OCI-LY3 (cell line): ENCODE measurements around the gene RFC1.

ENCODE experiments used
- H2AFZ ChIP-seq: fragments of 200-600, 300-600 bp; shearing (Covaris generic); 2 replicates; pipeline ENCODE4 v1.6.0; 2014; ENCODE audit warnings: antibody characterized with exemption, low read depth, low read length
- H3K27ac ChIP-seq: fragments of 200-600, 300-600 bp; sonication (generic); 2 replicates; pipeline ENCODE4 v1.5.1; 2014; ENCODE audit warnings: mild to moderate bottlenecking, low read length, moderate library complexity, mixed read lengths
- H3K27me3 ChIP-seq: fragments of 200-600, 300-600 bp; sonication (generic); 2 replicates; pipeline ENCODE4 v1.6.1; 2014; ENCODE audit warnings: low read depth, low read length, mixed read lengths
- H3K36me3 ChIP-seq: fragments of 200-600, 300-600 bp; sonication (generic); replicated peaks from 2 replicates; pipeline ENCODE3; 2014; ENCODE audit warnings: low read depth, low read length, mixed read lengths
- H3K4me1 ChIP-seq: fragments of 300-600, 200-600 bp; sonication (generic); 2 replicates; pipeline ENCODE4 v1.6.1; 2014; ENCODE audit warnings: low read length, mixed read lengths
- H3K4me2 ChIP-seq: fragments of 200-600, 300-600 bp; sonication (generic); 2 replicates; pipeline ENCODE4 v1.6.1; 2014; ENCODE audit warnings: low read length, mixed read lengths
- H3K4me3 ChIP-seq: fragments of 300-600, 200-600 bp; sonication (generic); 2 replicates; pipeline ENCODE4 v1.5.1; 2014; ENCODE audit warnings: antibody characterized with exemption, mild to moderate bottlenecking, low read length, moderate library complexity
- H3K79me2 ChIP-seq: fragments of 300-600, 200-600 bp; shearing (Covaris generic); 2 replicates; pipeline ENCODE4 v1.6.1; 2014; ENCODE audit warnings: mild to moderate bottlenecking, low read length, mixed read lengths
- H3K9ac ChIP-seq: fragments of 300-600, 200-600 bp; shearing (Covaris generic); 2 replicates; pipeline ENCODE4 v1.6.0; 2014; ENCODE audit warnings: mild to moderate bottlenecking, low read length, moderate library complexity
- H3K9me3 ChIP-seq: fragments of 200-600, 300-600 bp; shearing (Covaris generic); 2 replicates; pipeline ENCODE4 v1.6.1; 2014; ENCODE audit warnings: low read length, mixed read lengths; ENCODE audit not compliant: insufficient read depth
- H4K20me1 ChIP-seq: fragments of 200-600, 300-600 bp; sonication (generic); 2 replicates; pipeline ENCODE4 v1.6.1; 2016; ENCODE audit warnings: low read length, mixed read lengths; ENCODE audit not compliant: insufficient read depth
- CTCF ChIP-seq: fragments of 200-600, 300-600 bp; sonication (generic); IDR thresholded peaks from 2 replicates; pipeline ENCODE4 v1.5.1; 2014; ENCODE audit warnings: antibody characterized with exemption, low read length, low read depth
- EZH2phosphoT487 ChIP-seq: fragments of 200-600 bp; shearing (Covaris generic); IDR thresholded peaks from 2 replicates; pipeline ENCODE4 v1.6.1; 2018; ENCODE audit warnings: antibody characterized with exemption, mixed run types, low read depth

The RFC1 gene

GRCh38 chr4:39285853-39286252 lies 80.3 kb downstream of the RFC1 start:
- peaks cover 36% of the 10 kb centered on the region for H3K36me3 ChIP-seq
- no peak overlapping the region for H2AFZ ChIP-seq
- H3K9me3 ChIP-seq, result no peaks in the 10 kb centered on the region
- no peak overlapping the region for H3K4me2 ChIP-seq
- H4K20me1 ChIP-seq, result no peaks in the 10 kb centered on the region
- H3K79me2 ChIP-seq, result no peaks in the 10 kb centered on the region
- no peaks in the 10 kb centered on the region for H3K27me3 ChIP-seq
- H3K4me3 ChIP-seq, result no peak overlapping the region
- no peak for TF ChIP-seq EZH2phosphoT487
- H3K27ac ChIP-seq, result no peak overlapping the region
- no peaks in the 10 kb centered on the region for H3K4me1 ChIP-seq
- H3K9ac ChIP-seq, result no peak overlapping the region

GRCh38 chr4:39285111-39285795 lies 80.9 kb downstream of the RFC1 start:
- Histone ChIP-seq H3K4me2 (no peak overlapping the region), H2AFZ (no peak overlapping the region), H3K27ac (no peak overlapping the region), H3K36me3 (peaks cover 36% of the 10 kb centered on the region), H3K9me3 (no peaks in the 10 kb centered on the region), H3K79me2 (no peaks in the 10 kb centered on the region), H3K9ac (no peak overlapping the region), H3K4me3 (no peak overlapping the region), H3K27me3 (no peaks in the 10 kb centered on the region), H3K4me1 (no peaks in the 10 kb centered on the region), H4K20me1 (no peaks in the 10 kb centered on the region)
- no peak for TF ChIP-seq CTCF

- H3K36me3 ChIP-seq, result peaks cover 2% of the 10 kb centered on the region
- no peaks in the 10 kb centered on the region for H3K4me1 ChIP-seq
- no peaks in the 10 kb centered on the region for H3K9me3 ChIP-seq
- no peaks in the 10 kb centered on the region for H3K27me3 ChIP-seq
- H2AFZ ChIP-seq, result no peak overlapping the region
- TF ChIP-seq EZH2phosphoT487 (no peak), CTCF (no peak)
- H3K27ac ChIP-seq, result no peak overlapping the region
- H3K4me3 ChIP-seq, result no peak overlapping the region
- no peak overlapping the region for H3K9ac ChIP-seq
- H3K79me2 ChIP-seq, result no peaks in the 10 kb centered on the region
- H3K4me2 ChIP-seq, result no peak overlapping the region
- no peaks in the 10 kb centered on the region for H4K20me1 ChIP-seq
Observed at GRCh38 chr4:39280770-39281169, 85.4 kb downstream of the RFC1 start.

- H3K27me3 ChIP-seq, result no peaks in the 10 kb centered on the region
- TF ChIP-seq CTCF, result no peak
- TF ChIP-seq EZH2phosphoT487, result no peak
- H2AFZ ChIP-seq, result no peak overlapping the region
- no peak overlapping the region for H3K4me3 ChIP-seq
- no peak overlapping the region for H3K9ac ChIP-seq
- no peak overlapping the region for H3K4me2 ChIP-seq
- H3K9me3 ChIP-seq, result no peaks in the 10 kb centered on the region
- no peaks in the 10 kb centered on the region for H3K4me1 ChIP-seq
- no peaks in the 10 kb centered on the region for H3K79me2 ChIP-seq
- H3K27ac ChIP-seq, result no peak overlapping the region
- H4K20me1 ChIP-seq, result no peaks in the 10 kb centered on the region
- peaks cover 6% of the 10 kb centered on the region for H3K36me3 ChIP-seq
Observed at GRCh38 chr4:39279416-39279815, 86.7 kb downstream of the RFC1 start.
